H1 (cell line): ENCODE results near the gene SEC14L5. TPM values are rescaled to one million over a fixed set of nuclear protein-coding genes. Genes with fewer than 3 reads are reported as not detected.

ENCODE experiments used
- CTCF ChIA-PET: fragments of 300-600 bp; sonication (Branson Sonifier 250); formaldehyde crosslinking; loops from one replicate; lab custom pipeline; 2021; ENCODE audit not compliant: partially characterized antibody; lab: Charles Lee
- POLR2A ChIA-PET: fragments of 300-600 bp; sonication (Branson Sonifier 250); formaldehyde crosslinking; loops from one replicate; lab custom pipeline; 2021; ENCODE audit warnings: inconsistent platforms; ENCODE audit not compliant: partially characterized antibody; lab: Charles Lee
- DNase-seq, 2 experiments: peaks; one replicate each; pipeline versions ENCODE4 v3.0.0 to v3.0.0-alpha.2; 2010 to 2022; ENCODE audit warnings: low spot score in 2 of 2, low read depth in 1 of 2, mixed read lengths in 1 of 2
- FAIRE-seq: peaks from 2 replicates; lab custom pipeline; 2011; peaks lifted over from hg19 to GRCh38; lab: Jason Lieb, UNC
- H2AFZ ChIP-seq: 2 replicates; pipeline ENCODE4 v1.8.1; 2012; ENCODE audit warnings: low read length, inconsistent platforms
- H2AK5ac ChIP-seq: 2 replicates; pipeline ENCODE4 v1.6.1; 2013; ENCODE audit warnings: low read depth, low read length
- H2BK120ac ChIP-seq: replicated peaks from 2 replicates; pipeline ENCODE3; 2013; ENCODE audit warnings: low read depth, low read length, inconsistent platforms
- H2BK12ac ChIP-seq: 2 replicates; pipeline ENCODE4 v1.6.1; 2013; ENCODE audit warnings: low read depth, low read length
- H2BK15ac ChIP-seq: 2 replicates; pipeline ENCODE4 v1.6.1; 2013; ENCODE audit warnings: low read length
- H2BK20ac ChIP-seq: 2 replicates; pipeline ENCODE4 v1.6.1; 2013; ENCODE audit warnings: low read length
- H2BK5ac ChIP-seq: 2 replicates; pipeline ENCODE4 v1.6.1; 2013; ENCODE audit warnings: low read depth, low read length
- H3K14ac ChIP-seq: 2 replicates; pipeline ENCODE4 v1.6.1; 2013; ENCODE audit warnings: inconsistent platforms; ENCODE audit not compliant: insufficient read length
- H3K18ac ChIP-seq: 2 replicates; pipeline ENCODE4 v1.6.1; 2013; ENCODE audit warnings: low read length; ENCODE audit errors: extremely low read depth
- H3K23ac ChIP-seq: 2 replicates; pipeline ENCODE4 v1.6.1; 2013; ENCODE audit warnings: inconsistent platforms; ENCODE audit not compliant: insufficient read length
- H3K23me2 ChIP-seq: 2 replicates; pipeline ENCODE4 v1.6.1; 2013; ENCODE audit warnings: low read depth, low read length
- H3K27ac ChIP-seq: 2 replicates; pipeline ENCODE4 v1.6.1; 2011; ENCODE audit warnings: low read depth, low read length, inconsistent platforms
- H3K27me3 ChIP-seq, 4 experiments: replicated peaks in 1 of 4; 1 replicate in 1 of 4; 2 replicates in 3 of 4; pipeline versions ENCODE4 v1.6.1 to v1.8.1; 2011 to 2013; ENCODE audit warnings: low read length in 3 of 4, mild to moderate bottlenecking in 3 of 4, inconsistent platforms in 2 of 4, mixed read lengths in 2 of 4, moderate library complexity in 1 of 4; ENCODE audit not compliant: control insufficient read depth in 3 of 4, insufficient read depth in 3 of 4; ENCODE audit errors: extremely low read depth in 1 of 4
- H3K36me3 ChIP-seq, 4 experiments: 2 replicates each; pipeline versions ENCODE4 v1.6.1 to v1.8.1; 2011 to 2013; ENCODE audit warnings: mild to moderate bottlenecking in 4 of 4, low read length in 3 of 4, moderate library complexity in 2 of 4, control low read depth in 1 of 4, inconsistent platforms in 1 of 4; ENCODE audit not compliant: insufficient read depth in 4 of 4, control insufficient read depth in 2 of 4
- H3K4ac ChIP-seq: replicated peaks from 2 replicates; pipeline ENCODE3; 2013; ENCODE audit warnings: low read length, low read depth, mixed read lengths, inconsistent platforms; ENCODE audit not compliant: insufficient read length
- H3K4me1 ChIP-seq, 4 experiments: replicated peaks in 1 of 4; 1 replicate in 1 of 4; 2 replicates in 3 of 4; pipeline versions ENCODE4 v1.6.1 to v1.8.1; 2011 to 2013; ENCODE audit warnings: low read length in 3 of 4, inconsistent platforms in 2 of 4, mixed read lengths in 1 of 4; ENCODE audit not compliant: insufficient read depth in 4 of 4, control insufficient read depth in 3 of 4
- H3K4me2 ChIP-seq, 2 experiments: 2 replicates each; pipeline versions ENCODE4 v1.6.1 to v1.8.1; 2011 to 2013; ENCODE audit warnings: low read depth in 2 of 2, low read length in 2 of 2, control low read depth in 1 of 2, inconsistent platforms in 1 of 2, mild to moderate bottlenecking in 1 of 2; ENCODE audit not compliant: insufficient read depth in 1 of 2
- H3K4me3 ChIP-seq, 4 experiments: fragments of 200-600, 300-600 bp in 1 of 4; sonication (generic), shearing (Covaris generic), sonication (Bioruptor Twin) in 1 of 4; 2 replicates each; pipeline versions ENCODE4 v1.5.1 to v1.8.1; 2011 to 2016; ENCODE audit warnings: low read length in 4 of 4, low read depth in 3 of 4, control low read depth in 2 of 4, inconsistent platforms in 2 of 4, mild to moderate bottlenecking in 2 of 4, mixed read lengths in 1 of 4, moderate library complexity in 1 of 4; ENCODE audit not compliant: insufficient read depth in 2 of 4; ENCODE audit errors: extremely low read depth in 1 of 4
- H3K56ac ChIP-seq: replicated peaks from 2 replicates; pipeline ENCODE3; 2013; ENCODE audit warnings: low read depth, mild to moderate bottlenecking, mixed read lengths, low read length, inconsistent platforms; ENCODE audit not compliant: insufficient read length
- H3K79me1 ChIP-seq: 2 replicates; pipeline ENCODE4 v1.6.1; 2013; ENCODE audit warnings: low read depth, low read length, control low read depth
- H3K79me2 ChIP-seq, 2 experiments: 2 replicates each; pipeline versions ENCODE4 v1.6.1 to v1.8.1; 2012 to 2013; ENCODE audit warnings: low read length in 2 of 2, mild to moderate bottlenecking in 2 of 2, inconsistent platforms in 1 of 2; ENCODE audit not compliant: insufficient read depth in 2 of 2, control insufficient read depth in 1 of 2
- H3K9ac ChIP-seq, 4 experiments: replicated peaks in 1 of 4; 1 replicate in 1 of 4; 2 replicates in 3 of 4; pipeline versions ENCODE4 v1.6.1 to v1.8.1; 2011 to 2013; ENCODE audit warnings: low read depth in 3 of 4, low read length in 3 of 4, control low read depth in 2 of 4, mild to moderate bottlenecking in 2 of 4, moderate library complexity in 2 of 4, inconsistent platforms in 1 of 4; ENCODE audit errors: extremely low read depth in 1 of 4
- H3K9me3 ChIP-seq, 2 experiments: 2 replicates each; pipeline versions ENCODE4 v1.6.1 to v1.8.1; 2012 to 2013; ENCODE audit warnings: mild to moderate bottlenecking in 2 of 2, moderate library complexity in 2 of 2, control low read depth in 1 of 2, inconsistent platforms in 1 of 2, low read depth in 1 of 2, low read length in 1 of 2, mixed read lengths in 1 of 2; ENCODE audit not compliant: insufficient read depth in 2 of 2
- H4K20me1 ChIP-seq, 2 experiments: replicated peaks in 1 of 2; 2 replicates each; pipeline versions ENCODE3 to v1.8.1; 2011 to 2013; ENCODE audit warnings: inconsistent platforms in 2 of 2, low read length in 2 of 2, mild to moderate bottlenecking in 1 of 2; ENCODE audit not compliant: insufficient read depth in 2 of 2, control insufficient read depth in 1 of 2
- H4K5ac ChIP-seq: 2 replicates; pipeline ENCODE4 v1.6.1; 2013; ENCODE audit warnings: low read length, low read depth, mixed read lengths, inconsistent platforms; ENCODE audit not compliant: insufficient read length
- H4K8ac ChIP-seq: 2 replicates; pipeline ENCODE4 v1.8.0; 2013; ENCODE audit warnings: mild to moderate bottlenecking, moderate library complexity, low read length, inconsistent platforms; ENCODE audit not compliant: insufficient read depth; ENCODE audit errors: extremely low read depth
- H4K91ac ChIP-seq: replicated peaks from 2 replicates; pipeline ENCODE3; 2013; ENCODE audit warnings: low read length, mixed read lengths, inconsistent platforms; ENCODE audit not compliant: insufficient read length
- BACH1 ChIP-seq: IDR thresholded peaks from 2 replicates; pipeline ENCODE4 v1.6.1; 2012; ENCODE audit warnings: low read length, improper control_type of control experiment
- CHD1 ChIP-seq: IDR thresholded peaks from 2 replicates; pipeline ENCODE4 v1.6.1; 2012; ENCODE audit warnings: low read depth, low read length, improper control_type of control experiment
- CREB1 ChIP-seq: IDR thresholded peaks from 2 replicates; pipeline ENCODE4 v1.6.1; 2012; ENCODE audit warnings: inconsistent platforms
- KDM4A ChIP-seq: IDR thresholded peaks from one replicate; pipeline ENCODE4 v1.7.1; 2012; ENCODE audit warnings: low read depth, mild to moderate bottlenecking, moderate library complexity, low read length, inconsistent platforms; ENCODE audit not compliant: severe bottlenecking
- SIX5 ChIP-seq: IDR thresholded peaks from 2 replicates; pipeline ENCODE4 v1.6.1; 2011; ENCODE audit warnings: mild to moderate bottlenecking, low read depth, low read length
- TBP ChIP-seq: IDR thresholded peaks from 2 replicates; pipeline ENCODE4 v1.6.1; 2011; ENCODE audit warnings: low read depth, low read length, improper control_type of control experiment
- TCF12 ChIP-seq: IDR thresholded peaks from 2 replicates; pipeline ENCODE4 v1.6.1; 2011; ENCODE audit warnings: low read depth, mild to moderate bottlenecking, low read length
- WGBS, 2 experiments: shearing (Covaris generic) in 1 of 2; methylation state at CpG; one replicate each; pipeline versions ENCODE4 v1.1.6 to v1.1.7; 2013 to 2015; ENCODE audit warnings: low lambda C conversion rate in 2 of 2, mixed read lengths in 2 of 2, inconsistent platforms in 1 of 2, low coverage in 1 of 2, missing lambda C conversion rate in 1 of 2; ENCODE audit not compliant: insufficient replicate concordance in 2 of 2, insufficient coverage in 1 of 2, insufficient read length in 1 of 2; ENCODE audit errors: extremely low coverage in 1 of 2, missing lambda C conversion rate in 1 of 2; 5-methylcytosine and 5-hydroxymethylcytosine counted together
- polyA plus RNA-seq, 7 experiments: library from polyadenylated mRNA; depleted of rRNA in 3 of 7; stranded (reverse) in 5 of 7; unstranded in 2 of 7; fragments of >200 nt in 5 of 7; fragments of 200-250 nt in 2 of 7; gene quantifications; 1 replicate in 5 of 7; 2 replicates in 1 of 7; 4 replicates in 1 of 7; pipeline versions ENCODE4 v1.2.1 to v1.2.3, GENCODE V29; 2011 to 2013; ENCODE audit warnings: missing spikeins in 2 of 7, mixed read lengths in 2 of 7
- total RNA-seq: library from RNA; stranded (reverse); fragmentation: NEBNext Ultra II Directional; extraction: Animal tissue kit (Norgen Biotek cat#: 25700); gene quantifications from 2 replicates; pipeline ENCODE4 v1.2.1, GENCODE V29; 2021

SEC14L5 gene
- total and polyA plus RNA-seq, 2 of the 8 experiments (the other 6 are each of a cell fraction or from before 2014, with no cell fraction given), result 1.9 to 3.0 TPM

DNA sequence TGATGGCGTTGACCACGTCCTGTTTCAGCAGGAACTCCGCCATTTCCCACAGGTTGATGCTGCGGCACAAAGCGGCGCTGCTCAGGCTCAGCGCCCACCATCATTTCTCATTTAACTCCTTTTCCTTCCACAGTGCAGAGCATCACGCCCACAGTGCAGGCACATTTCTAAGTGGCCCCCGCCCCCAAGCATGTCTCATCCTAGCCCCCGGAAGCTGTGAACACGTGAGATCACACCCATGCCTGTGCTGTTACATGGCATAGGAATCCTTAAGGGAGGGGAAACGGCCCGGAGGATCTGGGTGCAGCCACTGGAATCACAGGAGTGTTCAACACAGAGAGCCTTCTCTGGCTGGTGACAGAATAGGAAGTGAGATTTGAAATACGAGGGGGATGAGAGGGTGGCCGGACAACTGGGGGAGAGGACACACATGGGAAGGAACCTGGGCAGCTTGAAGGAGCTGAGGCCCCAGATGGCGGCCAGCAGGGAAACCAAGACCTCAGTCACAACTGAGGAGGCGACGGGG lies 70.9 kb downstream of the SEC14L5 start:
- Histone ChIP-seq H2BK5ac (no peak overlapping the region), H4K91ac (no peak overlapping the region), H3K9ac (no peak overlapping the region), H3K23me2 (peaks cover 10% of the 10 kb centered on the region), H3K14ac (no peak overlapping the region), H2BK120ac (no peak overlapping the region), H3K4me1 (peaks cover 0 to 9% (median 2%) of the 10 kb centered on the region in 4 experiments; a peak in 6 of 7 replicates), H2AK5ac (no peak overlapping the region), H3K36me3 (no peaks in the 10 kb centered on the region), H2BK15ac (no peak overlapping the region), H3K79me1 (no peaks in the 10 kb centered on the region), H4K8ac (no peak overlapping the region), H3K27ac (no peak overlapping the region), H2BK20ac (no peak overlapping the region), H3K23ac (no peak overlapping the region), H3K56ac (no peak overlapping the region), H3K4me3 (no peak overlapping the region), H4K5ac (no peak overlapping the region), H3K9me3 (no peaks in the 10 kb centered on the region), H3K4ac (no peak overlapping the region), H3K18ac (no peak overlapping the region), H3K79me2 (no peaks in the 10 kb centered on the region), H3K4me2 (no peak overlapping the region), H3K27me3 (peaks cover 0 to 6% (median 5%) of the 10 kb centered on the region in 4 experiments; a peak in 3 of 7 replicates), H2AFZ (no peak overlapping the region), H4K20me1 (no peaks in the 10 kb centered on the region), H2BK12ac (no peak overlapping the region)
- WGBS, 2 experiments, result 92% methylated on average over 18 of the region's 18 CpGs; no CpG with 5 or more reads in 1 of the 2 experiments
- DNase-seq, result no peak
- CTCF ChIA-PET, result interaction anchor here (1.2 to 4.1 kb wide), 2 partner anchors 10 to 28 kb away, joined by 3 to 25 read pairs; no protein-coding TSS in a partner anchor
- POLR2A ChIA-PET, result no interaction called here
- TF ChIP-seq BACH1 (no peak), CREB1 (no peak), KDM4A (no peak), TBP (no peak), CHD1 (no peak), TCF12 (no peak), SIX5 (no peak)
- no peak for FAIRE-seq
